ENCODE data around the gene SLC25A5. TPM values are rescaled to one million over a fixed set of nuclear protein-coding genes. Genes with fewer than 3 reads are reported as not detected.
"Not testable (repeated sequence)": the region's sequence is repeated elsewhere in the genome, so short reads cannot be mapped to it uniquely, and the experiment has no call there.

The SLC25A5 gene
- total RNA-seq, 1 experiment from 2014 or later, result 250 TPM

DNA sequence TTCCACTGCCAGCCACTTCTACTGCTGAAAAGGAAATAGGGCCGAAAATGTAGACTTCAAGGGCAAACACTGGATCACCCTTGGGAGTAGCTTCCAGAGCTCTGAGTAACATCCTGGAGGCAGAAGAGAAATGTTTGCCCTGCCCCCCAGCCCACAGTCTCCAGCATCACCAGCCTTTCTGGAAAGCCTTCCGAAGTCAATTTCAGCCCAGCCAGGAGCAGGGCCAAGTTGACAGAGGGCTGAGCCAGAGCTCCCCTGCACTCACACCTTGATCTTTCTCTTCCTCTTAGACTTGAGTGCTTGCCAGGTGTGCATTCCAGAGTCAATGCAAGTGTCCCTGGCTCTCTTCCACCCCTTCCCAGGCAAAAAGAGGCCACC is 35.2 kb downstream of the SLC25A5 start:
- peak; percentile 85 for DNase-seq (ENCODE audit: low read depth)

DNA sequence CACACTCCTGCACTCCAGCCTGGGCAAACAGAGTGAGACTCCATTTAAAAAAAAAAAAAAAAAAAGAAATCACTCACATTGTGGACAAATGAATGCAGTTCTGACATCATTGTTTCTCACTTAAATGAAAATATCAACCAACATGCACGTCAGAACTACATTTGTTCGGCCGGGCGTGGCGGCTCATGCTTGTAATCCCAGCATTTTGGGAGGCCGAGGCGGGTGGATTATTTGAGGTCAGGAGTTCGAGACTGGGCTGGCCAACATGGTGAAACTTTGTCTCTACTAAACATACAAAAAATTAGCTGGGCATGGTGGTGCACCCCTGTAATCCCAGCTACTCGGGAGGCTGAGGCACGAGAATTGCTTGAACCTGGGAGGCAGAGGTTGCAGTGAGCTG is 36.9 kb downstream of the SLC25A5 start:
- not testable (repeated sequence) for DNase-seq (ENCODE audit: low read depth)

DNA sequence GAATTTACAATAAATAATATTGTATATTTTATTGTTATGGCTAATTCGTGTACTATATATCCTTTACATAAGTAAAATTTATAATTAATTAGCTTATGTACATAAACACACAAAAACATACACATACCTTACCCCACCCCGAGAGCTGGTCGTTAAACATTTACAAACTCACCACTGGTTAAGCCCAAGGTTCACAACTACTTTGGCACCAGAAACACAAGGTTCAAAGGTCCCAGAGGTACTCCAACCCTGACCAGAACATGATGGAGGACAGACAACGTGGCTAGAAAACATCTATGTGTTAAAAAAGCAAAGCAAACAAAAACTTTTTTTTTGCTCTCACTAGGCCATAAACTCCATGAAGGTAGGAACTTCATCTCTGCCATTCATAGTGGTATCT is 37.7 kb downstream of the SLC25A5 start:
- DNase-seq (ENCODE audit: low read depth), result no peak

DNA sequence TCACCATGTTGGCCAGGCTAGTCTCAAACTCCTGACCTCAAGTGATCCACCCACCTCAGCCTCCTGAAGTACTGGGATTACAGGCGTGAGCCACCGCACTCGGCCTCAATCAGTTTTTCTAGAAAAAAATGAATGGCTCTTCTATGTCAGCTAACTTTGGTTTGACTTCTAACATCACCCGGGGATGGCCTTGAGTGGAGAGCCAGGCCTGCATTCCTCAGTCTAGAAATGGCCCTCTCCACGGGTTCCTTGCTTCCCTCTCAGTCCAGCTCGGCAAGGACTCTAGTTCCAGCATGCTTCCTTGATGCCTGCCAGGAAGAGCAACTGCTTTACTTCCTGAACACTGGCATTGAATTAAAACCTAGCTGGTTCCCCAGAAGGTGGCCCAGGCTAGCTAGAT is 39.0 kb downstream of the SLC25A5 start:
- DNase-seq (ENCODE audit: low read depth), result no peak

DNA sequence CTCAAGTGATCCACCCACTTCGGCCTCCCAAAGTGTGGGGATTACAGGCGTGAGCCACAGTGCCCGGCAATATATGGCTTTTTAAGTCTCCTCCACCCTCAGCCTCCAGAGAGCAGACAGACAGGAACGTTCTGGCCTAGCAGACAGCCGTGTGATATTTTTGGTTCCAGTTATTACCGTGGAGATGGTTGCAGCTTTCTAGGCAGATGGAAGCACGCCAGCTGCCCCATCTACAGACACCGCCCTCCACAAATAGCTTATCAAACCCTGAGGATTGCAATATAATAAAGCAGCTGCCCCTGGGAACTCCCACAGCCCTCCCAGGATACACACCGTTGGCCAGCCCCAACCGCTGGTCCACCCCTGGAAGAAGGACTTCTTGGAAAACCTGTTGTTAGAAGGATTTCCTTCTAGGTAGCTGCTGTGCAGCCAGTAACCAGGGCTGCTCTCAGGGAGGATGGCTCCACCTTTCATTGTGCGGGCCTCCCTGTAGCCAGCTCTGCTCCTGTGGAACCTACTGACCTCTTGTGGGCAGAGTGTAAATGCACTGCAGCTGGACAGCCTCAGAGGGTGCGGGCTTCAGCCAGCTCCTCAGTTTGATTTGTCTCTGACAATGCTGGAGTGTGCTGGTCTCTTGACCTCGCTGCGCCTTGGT is 44.0 kb downstream of the SLC25A5 start:
- DNase-seq (ENCODE audit: low read depth), result peak; percentile 62

DNA sequence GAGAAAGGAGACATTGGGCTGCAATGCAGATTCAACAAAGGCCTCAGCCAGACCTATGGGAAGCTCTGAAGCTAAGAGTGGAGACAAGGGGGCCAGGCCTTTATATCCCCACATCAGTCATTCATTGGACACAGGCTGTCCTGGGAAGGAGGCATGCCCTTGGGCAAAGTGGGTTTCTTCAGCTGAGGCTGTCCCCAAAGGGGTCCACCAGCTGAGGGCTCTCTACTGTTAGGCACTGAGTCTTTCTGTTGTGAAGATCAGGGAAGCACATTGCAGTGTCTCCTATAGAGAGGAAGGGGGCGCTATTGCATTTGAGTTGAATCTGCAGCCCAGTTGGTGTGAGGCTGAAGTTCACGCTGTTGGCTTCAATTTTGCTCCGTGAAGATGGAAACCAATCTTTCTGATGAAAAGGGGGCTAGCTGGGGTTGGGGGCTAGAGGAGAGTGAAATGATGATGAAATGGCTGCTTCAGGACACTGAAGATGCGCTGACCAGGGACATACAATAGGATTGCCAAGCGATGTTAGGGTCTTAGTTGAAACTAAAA is 48.0 kb downstream of the SLC25A5 start:
- peak; percentile 54 for DNase-seq (ENCODE audit: low read depth)

DNA sequence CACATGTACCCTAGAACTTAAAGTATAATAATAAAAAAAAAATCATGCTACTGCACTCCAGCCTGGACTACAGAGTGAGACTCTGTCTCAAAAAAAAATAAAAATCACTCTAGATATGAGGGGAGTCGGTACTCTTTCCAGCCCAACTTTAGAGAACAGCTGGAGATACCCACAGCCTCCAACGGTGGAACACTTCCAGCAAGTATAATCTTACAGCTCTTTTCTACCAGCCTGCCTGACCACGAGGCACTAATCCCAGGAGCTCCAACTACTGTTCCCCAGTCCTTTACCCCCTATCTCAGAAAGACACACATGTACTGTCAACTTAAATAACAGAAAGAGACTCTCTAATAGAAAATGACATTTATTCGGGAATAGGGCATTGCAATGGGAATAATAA is 50.1 kb downstream of the SLC25A5 start:
- peak; percentile 41 for DNase-seq (ENCODE audit: low read depth)

Other genes starting within 250 kb of the SLC25A5 start
- gene PGRMC1, start 232.2 kb upstream of the SLC25A5 start, total RNA-seq (2014; rRNA removed), result 174 and 186 TPM in 2 replicates
- gene SLC25A43, start 69.1 kb upstream of the SLC25A5 start, total RNA-seq (2014; rRNA removed), result 17.0 and 17.8 TPM in 2 replicates
- gene STEEP1, start 97.0 kb downstream of the SLC25A5 start, total RNA-seq (2014; rRNA removed), result 19.1 and 24.5 TPM in 2 replicates
- 38.5 and 42.2 TPM in 2 replicates for gene UBE2A, start 106.1 kb downstream of the SLC25A5 start, total RNA-seq (2014; rRNA removed)
- gene NKRF, start 138.0 kb downstream of the SLC25A5 start, total RNA-seq (2014; rRNA removed), result 4.6 and 7.0 TPM in 2 replicates
- gene SEPTIN6, start 224.7 kb downstream of the SLC25A5 start, total RNA-seq (2014; rRNA removed), result 14.4 and 18.6 TPM in 2 replicates